ENCODE data around the gene FSTL4.

GRCh38 chr5:133494232-133494922, 118.0 kb downstream of the FSTL4 start:
- TF ChIP-seq CTCF (conservative IDR thresholded peaks at IDR 0.05; ENCODE audit: low read depth, low read length) (no peak), POLR2A (IDR thresholded peaks at IDR 0.05; ENCODE audit: low read depth, low read length) (no peak), RAD21 (IDR thresholded peaks at IDR 0.05; ENCODE audit: low read length) (no peak), MAZ (IDR thresholded peaks at IDR 0.05; ENCODE audit: borderline replicate concordance, low read depth, low read length) (no peak), RCOR1 (IDR thresholded peaks at IDR 0.05; ENCODE audit: insufficient replicate concordance, low read length) (no peak), ELK1 (IDR thresholded peaks at IDR 0.05; ENCODE audit: borderline replicate concordance, low read depth, low read length) (no peak)

All from IMR-90 (cell line).